ENCODE measurements around the gene RAD54L2. TPM values are rescaled to one million over a fixed set of nuclear protein-coding genes. Genes with fewer than 3 reads are reported as not detected.

The RAD54L2 gene
- 11.6 TPM for polyA plus RNA-seq (2013, experiment 1 of 2)
- polyA plus RNA-seq (2013, experiment 2 of 2): 12.4 TPM

- peak within 1 kb of the TSS; percentile 88 for H3K27ac ChIP-seq (ENCODE audit: low read depth, low read length)
Observed at GRCh38 chr3:51538459-51539290, at the start of gene RAD54L2. Gene RAD54L2, plus strand, starts transcription at chr3:51538719. Its CDS starts 51,702 bp downstream, at chr3:51590421.

DNA sequence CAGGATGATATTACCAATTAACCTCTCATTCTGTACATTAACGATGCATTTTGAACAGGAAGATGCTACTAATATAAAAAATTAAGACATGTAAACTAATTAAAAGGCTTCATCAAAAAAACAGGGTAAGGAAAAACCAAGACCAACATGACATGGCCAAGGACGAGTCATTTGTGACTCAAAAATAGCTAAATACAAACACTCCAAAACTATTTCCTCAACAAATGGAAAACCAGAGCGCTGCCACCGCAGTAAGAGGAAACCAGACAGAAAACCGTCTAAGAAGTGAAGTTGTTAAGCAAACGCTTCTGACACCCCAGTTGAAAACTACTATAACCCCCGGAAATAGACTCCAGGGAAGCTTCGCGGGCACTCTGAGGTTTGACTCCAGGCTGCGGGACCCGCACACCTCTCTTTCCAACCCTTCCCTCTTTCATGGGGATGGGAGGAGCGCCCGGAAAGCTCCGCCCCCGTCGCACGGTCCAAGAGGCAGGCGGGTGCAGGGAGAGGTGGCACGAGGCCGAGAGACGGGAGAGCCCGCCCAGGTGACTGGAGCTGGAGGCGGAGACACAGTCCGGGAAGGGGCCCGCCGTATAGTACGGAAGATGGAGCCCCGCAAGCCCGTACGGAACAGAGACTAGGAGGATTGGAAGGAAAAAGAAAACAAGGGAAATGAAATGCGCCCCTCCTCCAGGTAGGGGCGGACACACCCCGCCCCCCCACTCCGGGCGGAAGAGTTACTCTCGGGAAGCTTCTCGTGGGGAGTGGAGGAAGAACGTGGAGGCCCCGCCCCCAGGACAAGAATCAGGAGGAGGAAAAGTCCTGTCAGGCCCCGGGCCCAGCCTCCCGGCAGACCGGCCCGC lies 39.4 kb upstream of the RAD54L2 start:
- Histone ChIP-seq H3K4me1 (ENCODE audit: insufficient read depth, low read length) (peaks cover 4% of the 10 kb centered on the region; the same call in 1 of the 2 replicates), H3K27me3 (ENCODE audit: insufficient read depth, low read length) (no peaks in the 10 kb centered on the region), H3K27ac (ENCODE audit: low read depth, low read length) (peak overlapping the region; percentile 97), H3K9me3 (ENCODE audit: insufficient read depth, low read depth, low read length) (no peaks in the 10 kb centered on the region), H3K36me3 (ENCODE audit: insufficient read depth, low read length) (peaks cover 22% of the 10 kb centered on the region), H3K4me3 (ENCODE audit: low read length) (peak overlapping the region; percentile 99), H3K9ac (ENCODE audit: low read depth, low read length) (peak overlapping the region; percentile 92)
- WGBS: under 1% methylated on average over 42 of the region's 43 CpGs

More at GRCh38 chr3:51538459-51539290, at the start of gene RAD54L2:
- WGBS: under 1% methylated on average over 91 of the region's 91 CpGs
- H3K4me3 ChIP-seq (ENCODE audit: low read length): peak within 1 kb of the TSS; percentile 98
- H3K27me3 ChIP-seq (ENCODE audit: insufficient read depth, low read length): no peaks in the 10 kb centered on the region
- H3K4me1 ChIP-seq (ENCODE audit: insufficient read depth, low read length): peaks cover 10% of the 10 kb centered on the region; the same call in 1 of the 2 replicates
- H3K36me3 ChIP-seq (ENCODE audit: insufficient read depth, low read length): peaks cover 15% of the 10 kb centered on the region; the same call in 1 of the 2 replicates
- H3K9ac ChIP-seq (ENCODE audit: low read depth, low read length): peak within 1 kb of the TSS; percentile 96
- no peaks in the 10 kb centered on the region for H3K9me3 ChIP-seq (ENCODE audit: insufficient read depth, low read depth, low read length)

DNA sequence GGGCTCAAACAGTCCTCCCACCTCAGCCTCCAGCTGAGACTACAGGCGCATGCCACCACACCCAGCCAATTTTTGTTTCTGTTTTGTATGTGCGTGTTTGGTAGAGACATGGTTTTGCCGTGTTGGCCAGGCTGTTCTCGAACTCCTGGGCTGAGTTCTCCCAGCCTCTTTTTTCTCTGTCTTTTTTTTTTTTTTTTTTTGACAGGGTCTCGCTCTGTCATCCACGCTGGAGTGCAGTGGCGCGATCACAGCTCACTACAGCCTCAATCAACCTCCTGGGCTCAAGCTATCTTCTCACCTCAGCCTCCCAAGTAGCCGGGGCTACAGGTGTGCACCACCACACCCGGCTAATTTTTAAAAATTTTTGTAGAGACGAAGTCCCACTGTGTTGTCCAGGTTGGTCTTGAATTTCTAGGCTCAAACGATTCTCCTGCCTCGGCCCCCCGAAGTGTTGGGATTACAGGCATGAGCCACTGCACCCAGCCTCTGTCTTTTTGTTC lies 37.8 kb upstream of the RAD54L2 start:
- Histone ChIP-seq H3K27ac (ENCODE audit: low read depth, low read length) (peak overlapping the region; percentile 44; the same call in 1 of the 2 replicates), H3K9ac (ENCODE audit: low read depth, low read length) (no peak overlapping the region), H3K9me3 (ENCODE audit: insufficient read depth, low read depth, low read length) (no peaks in the 10 kb centered on the region), H3K4me3 (ENCODE audit: low read length) (peak overlapping the region; percentile 99), H3K36me3 (ENCODE audit: insufficient read depth, low read length) (peaks cover 10% of the 10 kb centered on the region), H3K27me3 (ENCODE audit: insufficient read depth, low read length) (no peaks in the 10 kb centered on the region), H3K4me1 (ENCODE audit: insufficient read depth, low read length) (peaks cover 4% of the 10 kb centered on the region; the same call in 1 of the 2 replicates)
- 94% methylated on average over 13 of the region's 14 CpGs for WGBS

- no peak overlapping the region for H3K9ac ChIP-seq (ENCODE audit: low read depth, low read length)
- 23% methylated on average over 6 of the region's 6 CpGs for WGBS
Observed at GRCh38 chr3:51501833-51502561, 36.5 kb upstream of the RAD54L2 start.

GRCh38 chr3:51502562-51502910 lies 36.0 kb upstream of the RAD54L2 start:
- no peak overlapping the region for H3K4me3 ChIP-seq (ENCODE audit: low read length)
- no peak overlapping the region for H3K9ac ChIP-seq (ENCODE audit: low read depth, low read length)
- no peaks in the 10 kb centered on the region for H3K27me3 ChIP-seq (ENCODE audit: insufficient read depth, low read length)
- H3K36me3 ChIP-seq (ENCODE audit: insufficient read depth, low read length): no peaks in the 10 kb centered on the region
- H3K9me3 ChIP-seq (ENCODE audit: insufficient read depth, low read depth, low read length): no peaks in the 10 kb centered on the region
- peaks cover 4% of the 10 kb centered on the region; the same call in 1 of the 2 replicates for H3K4me1 ChIP-seq (ENCODE audit: insufficient read depth, low read length)
- WGBS: 56% methylated on average over 2 of the region's 2 CpGs
- no peak overlapping the region for H3K27ac ChIP-seq (ENCODE audit: low read depth, low read length)

More at GRCh38 chr3:51501833-51502561, 36.5 kb upstream of the RAD54L2 start:
- H3K4me1 ChIP-seq (ENCODE audit: insufficient read depth, low read length): peaks cover 4% of the 10 kb centered on the region; the same call in 1 of the 2 replicates
- H3K4me3 ChIP-seq (ENCODE audit: low read length): no peak overlapping the region
- H3K36me3 ChIP-seq (ENCODE audit: insufficient read depth, low read length): no peaks in the 10 kb centered on the region
- H3K27ac ChIP-seq (ENCODE audit: low read depth, low read length): no peak overlapping the region
- H3K9me3 ChIP-seq (ENCODE audit: insufficient read depth, low read depth, low read length): no peaks in the 10 kb centered on the region
- H3K27me3 ChIP-seq (ENCODE audit: insufficient read depth, low read length): no peaks in the 10 kb centered on the region

DNA sequence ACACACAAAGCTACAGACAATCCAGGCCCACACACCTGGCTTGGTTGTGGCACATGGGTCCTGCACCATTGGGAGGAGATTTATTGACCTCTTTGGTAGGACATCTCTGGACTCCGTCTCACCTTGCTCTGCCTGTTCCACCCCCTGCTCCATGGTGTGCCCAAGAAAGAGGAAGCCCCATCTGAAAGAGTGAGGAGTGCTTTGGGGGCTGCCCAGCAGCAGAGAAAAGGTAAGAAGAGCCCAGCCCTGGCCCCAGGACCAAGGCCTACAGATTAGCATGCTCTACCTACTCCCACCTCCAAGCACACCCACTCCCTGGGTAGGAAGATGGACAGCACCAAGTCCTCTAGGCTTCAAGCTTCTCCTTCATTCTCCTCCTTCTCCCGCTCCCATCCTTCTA lies 35.5 kb upstream of the RAD54L2 start:
- Histone ChIP-seq H3K27me3 (ENCODE audit: insufficient read depth, low read length) (no peaks in the 10 kb centered on the region), H3K36me3 (ENCODE audit: insufficient read depth, low read length) (no peaks in the 10 kb centered on the region), H3K9me3 (ENCODE audit: insufficient read depth, low read depth, low read length) (no peaks in the 10 kb centered on the region), H3K27ac (ENCODE audit: low read depth, low read length) (no peak overlapping the region), H3K4me1 (ENCODE audit: insufficient read depth, low read length) (peaks cover 4% of the 10 kb centered on the region; the same call in 1 of the 2 replicates), H3K9ac (ENCODE audit: low read depth, low read length) (no peak overlapping the region), H3K4me3 (ENCODE audit: low read length) (no peak overlapping the region)
- WGBS: 100% methylated on average over 2 of the region's 2 CpGs

GRCh38 chr3:51508255-51508654 lies 30.3 kb upstream of the RAD54L2 start:
- no peaks in the 10 kb centered on the region for H3K27me3 ChIP-seq (ENCODE audit: insufficient read depth, low read length)
- H3K27ac ChIP-seq (ENCODE audit: low read depth, low read length): no peak overlapping the region
- 91% methylated on average over 9 of the region's 9 CpGs for WGBS
- H3K9ac ChIP-seq (ENCODE audit: low read depth, low read length): no peak overlapping the region
- no peaks in the 10 kb centered on the region for H3K9me3 ChIP-seq (ENCODE audit: insufficient read depth, low read depth, low read length)
- H3K4me3 ChIP-seq (ENCODE audit: low read length): no peak overlapping the region
- no peaks in the 10 kb centered on the region for H3K4me1 ChIP-seq (ENCODE audit: insufficient read depth, low read length)
- H3K36me3 ChIP-seq (ENCODE audit: insufficient read depth, low read length): no peaks in the 10 kb centered on the region

- no peaks in the 10 kb centered on the region for H3K27me3 ChIP-seq (ENCODE audit: insufficient read depth, low read length)
- no peaks in the 10 kb centered on the region for H3K4me1 ChIP-seq (ENCODE audit: insufficient read depth, low read length)
- no peak overlapping the region for H3K9ac ChIP-seq (ENCODE audit: low read depth, low read length)
- H3K27ac ChIP-seq (ENCODE audit: low read depth, low read length): no peak overlapping the region
- H3K4me3 ChIP-seq (ENCODE audit: low read length): no peak overlapping the region
- no peaks in the 10 kb centered on the region for H3K9me3 ChIP-seq (ENCODE audit: insufficient read depth, low read depth, low read length)
- no peaks in the 10 kb centered on the region for H3K36me3 ChIP-seq (ENCODE audit: insufficient read depth, low read length)
- WGBS: 90% methylated on average over 1 of the region's 1 CpG
Observed at GRCh38 chr3:51510996-51511395, 27.5 kb upstream of the RAD54L2 start.

DNA sequence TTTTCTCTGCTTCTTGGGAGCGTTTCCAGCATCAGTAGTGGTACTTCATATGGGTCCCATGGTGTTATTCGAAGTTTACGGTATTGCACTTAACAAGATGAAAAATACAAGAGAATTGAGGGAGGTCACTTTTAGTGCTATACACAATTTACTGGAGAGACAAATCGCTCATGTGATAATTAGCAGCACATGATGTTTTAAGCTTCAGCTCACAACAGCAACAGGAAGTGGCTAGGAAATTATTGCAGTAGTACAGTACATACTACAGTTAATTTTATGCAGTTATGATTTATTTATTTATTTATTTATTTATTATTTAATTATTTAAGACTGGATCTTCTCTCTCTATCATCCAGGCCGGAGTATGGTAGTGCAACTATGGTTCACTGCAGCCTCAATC lies 24.3 kb upstream of the RAD54L2 start:
- H3K9me3 ChIP-seq (ENCODE audit: insufficient read depth, low read depth, low read length): no peaks in the 10 kb centered on the region
- no peak overlapping the region for H3K9ac ChIP-seq (ENCODE audit: low read depth, low read length)
- H3K36me3 ChIP-seq (ENCODE audit: insufficient read depth, low read length): no peaks in the 10 kb centered on the region
- no peaks in the 10 kb centered on the region for H3K4me1 ChIP-seq (ENCODE audit: insufficient read depth, low read length)
- 95% methylated on average over 5 of the region's 5 CpGs for WGBS
- H3K27ac ChIP-seq (ENCODE audit: low read depth, low read length): no peak overlapping the region
- no peaks in the 10 kb centered on the region for H3K27me3 ChIP-seq (ENCODE audit: insufficient read depth, low read length)
- no peak overlapping the region for H3K4me3 ChIP-seq (ENCODE audit: low read length)

- WGBS: 76% methylated on average over 2 of the region's 2 CpGs
- Histone ChIP-seq H3K4me3 (ENCODE audit: low read length) (no peak overlapping the region), H3K9me3 (ENCODE audit: insufficient read depth, low read depth, low read length) (no peaks in the 10 kb centered on the region), H3K27me3 (ENCODE audit: insufficient read depth, low read length) (no peaks in the 10 kb centered on the region), H3K4me1 (ENCODE audit: insufficient read depth, low read length) (no peaks in the 10 kb centered on the region), H3K27ac (ENCODE audit: low read depth, low read length) (no peak overlapping the region), H3K9ac (ENCODE audit: low read depth, low read length) (no peak overlapping the region), H3K36me3 (ENCODE audit: insufficient read depth, low read length) (no peaks in the 10 kb centered on the region)
Observed at GRCh38 chr3:51519848-51520247, 18.7 kb upstream of the RAD54L2 start.

Measured in HUES64 (cell line).